GM21723 (cell line): ENCODE data around the gene C19orf38.
"Not testable (repeated sequence)": the region's sequence is repeated elsewhere in the genome, so short reads cannot be mapped to it uniquely, and the experiment has no call there.

ENCODE experiments used
- ATAC-seq: cut with Tn5 transposase; IDR thresholded peaks from one replicate; pipeline ENCODE4 v1.9.1; 2021; ENCODE audit warnings: mild to moderate bottlenecking, moderate library complexity; ENCODE audit not compliant: unreplicated experiment

Gene C19orf38

DNA sequence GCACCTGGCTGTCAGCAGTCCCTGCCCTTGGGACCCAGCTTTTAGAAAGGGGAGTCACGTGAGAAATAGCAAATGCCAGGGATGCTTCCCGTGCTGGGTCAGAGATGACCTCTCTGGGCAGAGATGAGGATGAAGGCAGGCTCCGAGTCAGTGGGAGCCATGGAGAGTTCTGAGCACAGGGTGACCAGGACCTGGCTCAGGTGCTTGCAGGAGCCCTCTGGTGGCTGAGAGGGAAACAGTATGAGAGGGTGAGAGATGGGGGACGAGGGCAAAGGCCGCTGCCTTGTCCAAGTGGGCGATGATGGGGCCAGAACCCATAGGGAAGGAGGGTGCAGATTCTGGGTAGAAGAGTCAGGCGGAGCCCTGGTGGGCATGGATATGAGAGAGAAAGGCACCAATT is 28.0 kb upstream of the C19orf38 start:
- ATAC-seq = no peak

DNA sequence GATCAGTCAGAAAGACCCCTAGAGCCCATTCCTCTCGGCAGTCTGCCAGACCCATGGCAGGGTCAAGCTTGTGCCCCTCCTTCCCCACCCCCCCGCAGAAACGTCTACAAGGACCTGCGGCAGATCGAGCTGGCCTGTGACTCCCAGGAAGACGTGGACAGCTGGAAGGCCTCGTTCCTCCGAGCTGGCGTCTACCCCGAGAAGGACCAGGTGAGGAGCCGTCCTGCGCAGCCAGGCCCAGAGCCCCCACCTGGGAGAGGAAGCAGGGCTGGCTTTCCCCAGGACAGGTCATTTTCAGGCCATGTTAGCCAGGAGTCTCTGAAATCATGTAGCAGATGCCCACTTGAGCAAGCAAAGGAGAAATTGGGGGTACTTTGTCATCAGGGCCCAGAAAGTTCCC is 24.5 kb upstream of the C19orf38 start:
- no peak for ATAC-seq

DNA sequence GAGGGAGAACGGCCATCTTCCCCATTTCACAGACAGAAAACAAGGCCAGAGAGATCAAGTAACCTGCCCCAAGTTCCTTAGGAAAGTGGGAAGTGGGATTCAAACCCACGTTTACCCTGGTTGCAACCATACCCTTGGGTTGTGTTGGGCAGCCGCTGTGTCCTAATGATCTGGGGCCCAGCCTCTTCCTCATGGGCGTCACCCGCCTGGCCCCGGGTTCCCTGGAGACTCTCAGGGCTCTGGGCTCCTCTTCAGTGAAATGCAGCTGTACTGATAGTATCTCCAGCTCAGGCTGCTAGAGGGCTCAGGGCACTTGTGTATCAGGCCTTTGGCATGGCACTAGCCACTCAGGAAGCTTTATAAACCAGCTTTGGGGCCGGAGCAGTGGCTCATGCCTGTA is 22.0 kb upstream of the C19orf38 start:
- no peak for ATAC-seq

DNA sequence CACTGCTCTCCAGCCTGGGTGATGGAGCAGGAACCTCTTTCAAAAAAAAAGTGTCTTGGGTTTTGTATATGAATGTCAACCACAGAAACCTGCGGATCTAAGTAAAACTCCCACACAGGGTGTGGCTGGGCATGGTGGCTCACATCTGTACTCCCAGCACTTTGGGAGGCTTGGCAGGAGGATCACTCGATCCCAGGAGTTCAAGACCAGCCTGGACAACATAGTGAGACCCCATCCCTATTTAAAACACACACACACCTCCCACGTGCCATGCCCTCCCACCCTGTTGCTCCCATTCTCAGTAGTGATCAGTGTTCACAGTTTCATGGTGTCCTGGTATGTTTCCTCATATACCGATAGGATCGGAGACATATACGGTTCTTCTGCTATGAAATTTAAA is 21.4 kb upstream of the C19orf38 start:
- ATAC-seq = no peak

DNA sequence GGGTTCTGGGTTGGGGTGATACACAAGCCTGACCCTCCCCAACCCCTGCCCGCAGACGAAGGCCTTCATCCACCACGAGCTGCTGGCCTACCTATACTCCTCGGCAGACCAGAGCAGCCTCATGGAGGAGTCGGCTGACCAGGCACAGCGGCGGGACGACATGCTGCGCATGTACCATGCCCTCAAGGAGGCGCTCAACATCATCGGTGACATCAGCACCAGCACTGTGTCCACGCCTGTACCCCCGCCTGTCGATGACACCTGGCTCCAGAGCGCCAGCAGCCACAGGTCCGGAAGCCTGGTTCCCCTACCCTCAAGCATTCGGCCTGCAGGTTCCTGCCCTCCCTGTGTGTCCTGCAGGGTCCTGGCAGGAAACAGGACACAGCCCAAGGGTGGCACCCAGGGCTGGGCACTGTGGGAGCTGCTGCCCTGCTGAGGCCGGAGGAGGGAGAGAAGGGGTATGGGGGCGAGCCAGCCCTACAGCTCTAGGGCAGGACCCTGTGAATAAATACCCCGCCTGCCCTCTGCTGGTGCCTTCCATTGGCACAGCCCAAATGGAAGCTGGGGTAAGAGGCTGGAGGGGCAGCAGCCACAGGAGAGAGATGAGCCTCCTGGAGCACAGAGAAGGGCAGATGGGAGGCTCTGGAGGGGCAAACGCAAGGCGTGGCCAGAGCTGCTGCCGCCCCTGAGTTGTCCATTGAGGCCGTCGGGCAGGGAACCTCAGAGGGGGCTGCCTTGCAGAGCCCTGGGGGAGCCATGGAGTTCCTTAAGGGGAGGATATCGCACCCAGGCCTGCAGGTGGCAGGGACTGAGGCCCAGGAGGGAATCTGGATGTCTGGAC is 19.0 kb upstream of the C19orf38 start:
- no peak for ATAC-seq

DNA sequence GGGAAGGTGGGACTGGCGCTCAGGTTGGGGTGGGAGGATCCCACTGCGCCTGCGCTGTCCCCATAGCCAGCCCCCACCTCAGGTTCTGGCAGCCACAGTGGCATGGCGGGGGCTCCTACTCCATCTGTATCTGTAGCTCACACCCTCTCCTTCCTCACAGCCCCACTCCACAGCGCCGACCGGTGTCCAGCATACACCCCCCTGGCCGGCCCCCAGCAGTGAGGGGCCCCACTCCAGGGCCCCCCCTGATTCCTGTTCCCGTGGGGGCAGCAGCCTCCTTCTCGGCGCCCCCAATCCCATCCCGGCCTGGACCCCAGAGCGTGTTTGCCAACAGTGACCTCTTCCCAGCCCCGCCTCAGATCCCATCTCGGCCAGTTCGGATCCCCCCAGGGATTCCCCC is 18.2 kb upstream of the C19orf38 start:
- no peak for ATAC-seq

DNA sequence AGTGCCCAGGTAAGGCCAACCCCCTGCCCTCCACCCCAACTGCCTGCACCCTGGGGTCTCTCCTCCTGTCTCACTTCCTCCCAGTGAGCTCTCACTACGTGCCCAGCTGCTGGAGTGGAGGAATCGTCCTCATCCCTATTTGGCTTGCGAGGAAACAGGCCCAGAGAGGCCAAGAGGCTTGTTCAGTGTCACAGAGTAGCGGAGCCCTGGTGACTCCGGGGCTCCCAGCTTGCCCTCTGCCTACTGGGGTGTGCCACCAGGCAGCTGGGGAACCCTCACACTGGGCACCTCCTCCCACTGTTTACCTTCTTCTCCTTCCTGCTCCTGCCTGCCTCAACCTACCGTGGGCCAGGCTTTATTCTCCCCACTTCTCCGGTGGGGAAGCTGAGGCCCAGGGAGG is 17.8 kb upstream of the C19orf38 start:
- no peak for ATAC-seq

DNA sequence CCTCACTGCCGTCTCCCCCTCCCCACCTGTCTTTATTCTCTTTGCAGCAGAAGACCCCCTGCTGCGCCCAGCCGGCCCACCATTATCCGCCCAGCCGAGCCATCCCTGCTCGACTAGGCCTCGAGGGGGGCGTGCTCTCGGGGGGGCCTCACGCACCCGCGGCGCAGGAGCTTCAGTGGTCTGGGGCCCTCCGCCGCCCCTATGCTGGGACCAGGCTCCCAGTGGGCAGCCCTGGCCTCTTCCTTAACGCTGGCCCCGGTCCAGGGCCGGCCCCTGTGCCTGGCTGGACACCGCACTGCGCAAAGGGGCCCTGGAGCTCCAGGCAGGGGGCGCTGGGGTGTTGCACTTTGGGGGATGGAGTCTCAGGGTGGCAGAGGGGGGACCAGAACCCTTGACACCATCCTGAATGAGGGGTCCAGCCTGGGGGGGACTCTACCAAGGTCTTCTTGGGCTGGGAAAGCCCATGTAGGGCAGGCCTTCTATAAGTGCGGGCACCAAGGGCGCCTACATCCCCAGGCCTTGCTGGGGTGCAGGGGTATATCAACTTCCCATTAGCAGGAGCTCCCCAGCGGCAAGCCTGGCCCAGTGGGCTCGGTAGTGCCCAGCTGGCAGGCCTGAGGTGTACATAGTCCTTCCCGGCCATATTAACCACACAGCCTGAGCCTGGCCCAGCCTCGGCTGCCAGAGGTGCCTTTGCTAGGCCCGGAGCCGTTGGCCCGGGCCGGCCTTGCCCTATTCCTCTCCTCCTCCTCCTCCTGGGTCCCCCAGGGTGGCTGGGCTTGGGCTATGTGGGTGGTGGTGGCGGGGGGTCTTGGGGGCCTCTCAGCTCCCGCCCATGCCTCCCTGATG is 17.1 kb upstream of the C19orf38 start:
- no peak for ATAC-seq

DNA sequence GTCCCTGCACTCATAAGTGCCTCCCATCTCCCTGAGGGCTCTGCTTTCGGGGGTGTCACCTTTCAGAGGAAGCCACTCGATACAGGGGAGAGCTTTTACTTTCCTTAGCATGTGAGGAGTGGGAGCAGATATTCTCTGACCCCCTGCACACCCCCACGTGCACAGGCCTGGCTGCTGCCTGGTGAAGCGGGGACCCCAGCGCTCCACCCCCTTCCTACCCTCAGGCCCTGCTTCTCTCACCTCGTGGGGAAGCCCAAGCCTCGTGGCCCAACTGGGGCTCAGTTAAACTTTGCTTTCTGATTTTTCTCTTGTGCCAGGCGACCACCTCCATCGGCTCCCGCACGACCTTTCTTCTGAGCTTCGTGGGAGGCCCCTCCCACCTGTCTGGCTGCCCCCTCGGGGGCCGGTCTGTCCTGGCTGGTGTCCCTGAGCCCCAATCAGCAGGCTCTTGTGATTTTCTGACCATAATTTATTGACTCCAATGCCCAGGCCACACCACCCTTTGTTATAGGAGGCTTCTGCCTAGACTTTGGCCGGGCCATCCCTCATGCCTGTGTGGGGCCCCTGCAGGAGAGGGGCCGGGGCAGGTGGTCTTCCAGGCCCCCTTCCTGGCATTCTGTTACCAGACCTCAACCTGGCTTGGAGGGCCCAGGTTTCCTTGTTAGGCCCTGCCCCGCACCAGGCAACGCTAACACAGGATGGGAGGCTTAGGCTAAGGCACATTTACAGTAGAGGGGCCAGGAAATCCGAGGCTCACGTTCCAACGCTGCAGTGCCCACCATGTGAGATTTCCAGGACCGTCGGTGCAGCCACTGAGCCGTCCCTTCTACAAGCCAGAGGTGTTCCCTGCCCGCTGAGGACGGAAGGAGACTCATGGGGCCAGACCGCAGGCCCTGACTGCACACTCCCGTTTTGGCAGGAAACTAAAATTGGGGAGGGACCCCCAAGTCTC is 16.0 kb upstream of the C19orf38 start:
- ATAC-seq = no peak

DNA sequence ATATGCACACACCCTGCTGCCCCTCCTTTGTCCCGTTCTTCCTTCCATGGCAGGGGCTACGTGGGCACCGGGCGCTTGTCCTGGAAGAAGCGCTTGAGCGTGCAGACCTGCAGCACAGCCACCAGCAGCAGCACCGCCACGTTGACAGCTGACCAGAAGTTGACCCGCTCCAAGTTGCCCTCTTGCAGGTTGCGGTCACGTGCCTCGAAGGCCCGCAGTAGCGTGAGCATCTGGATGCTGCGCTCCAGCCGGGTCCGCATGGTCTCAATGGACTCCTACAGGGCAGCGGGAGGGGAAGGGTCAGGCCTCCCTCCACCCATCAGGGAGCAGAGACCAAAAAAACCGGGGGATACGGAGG is 15.3 kb upstream of the C19orf38 start:
- ATAC-seq = no peak

DNA sequence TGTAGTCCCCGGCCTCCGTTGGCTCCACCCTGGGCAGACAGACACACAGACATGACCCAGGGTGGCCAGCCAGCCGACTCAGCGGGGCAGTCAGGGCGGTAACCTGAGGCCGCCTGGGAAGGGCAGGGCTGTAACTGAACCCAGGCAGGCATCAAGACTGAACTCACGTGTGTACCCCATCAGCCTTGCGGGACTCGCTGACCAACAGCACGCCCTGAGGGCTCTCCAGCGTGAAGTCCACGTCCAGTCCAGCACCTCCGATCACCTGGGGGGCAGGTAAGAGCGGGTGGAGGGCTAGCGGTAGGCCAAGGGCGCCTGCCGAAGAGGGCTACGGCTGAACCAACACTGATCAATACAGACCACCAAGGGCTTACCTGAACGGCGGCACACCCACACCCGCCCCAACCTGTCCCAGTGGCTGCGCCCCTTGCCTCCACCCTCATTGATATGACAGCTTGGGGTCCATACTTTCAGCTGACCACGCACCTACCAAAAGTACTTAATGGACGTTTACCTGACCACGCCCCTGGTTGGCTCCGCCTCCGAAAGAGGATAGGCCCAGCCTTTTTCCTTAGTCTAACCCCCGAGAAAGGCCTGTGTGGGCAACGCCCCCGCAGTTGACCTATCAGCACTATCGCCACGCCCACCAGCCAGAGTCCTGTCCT is 13.0 kb upstream of the C19orf38 start:
- no peak for ATAC-seq

DNA sequence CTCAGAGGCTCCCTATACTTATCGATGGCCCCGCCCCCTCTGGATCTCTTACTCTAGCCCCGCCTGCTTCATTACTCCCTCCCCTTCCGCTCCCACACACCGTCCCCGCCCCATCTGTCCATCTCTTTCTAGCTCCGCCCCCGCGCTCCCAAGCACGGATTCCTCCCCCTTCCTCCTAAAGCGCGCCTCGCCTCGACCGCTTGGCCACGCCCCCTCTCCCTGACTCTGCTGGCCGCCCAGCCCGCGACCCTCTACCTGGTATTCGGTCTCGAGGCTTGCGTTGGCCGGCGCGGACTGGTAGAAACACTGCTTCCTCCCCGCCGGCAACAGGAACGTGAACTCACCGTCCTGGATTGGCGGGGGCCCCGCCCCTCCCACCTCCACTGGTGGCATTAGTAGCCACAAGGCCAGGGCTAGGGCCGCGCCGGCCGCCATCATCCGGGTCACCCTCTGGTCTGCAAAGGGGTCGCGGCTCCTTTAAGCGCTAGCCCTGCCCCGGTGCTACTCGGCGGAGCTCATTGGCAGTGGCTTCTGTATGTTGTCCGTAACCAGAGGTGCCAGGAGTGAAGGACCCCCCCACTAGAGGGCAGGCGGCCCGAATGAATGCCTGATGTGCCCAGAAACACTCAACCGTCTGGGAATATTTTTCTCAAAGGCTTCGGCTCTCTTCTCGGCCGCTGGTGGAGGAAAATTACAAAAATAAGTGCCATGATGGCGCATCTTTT is 12.3 kb upstream of the C19orf38 start, which contains the start of gene TMED1:
TSS of gene TMED1 (minus strand) at position 459 of the 725 bp plus-strand sequence. CDS start at position 438, 21 bp downstream.
- ATAC-seq = peak; percentile 72

DNA sequence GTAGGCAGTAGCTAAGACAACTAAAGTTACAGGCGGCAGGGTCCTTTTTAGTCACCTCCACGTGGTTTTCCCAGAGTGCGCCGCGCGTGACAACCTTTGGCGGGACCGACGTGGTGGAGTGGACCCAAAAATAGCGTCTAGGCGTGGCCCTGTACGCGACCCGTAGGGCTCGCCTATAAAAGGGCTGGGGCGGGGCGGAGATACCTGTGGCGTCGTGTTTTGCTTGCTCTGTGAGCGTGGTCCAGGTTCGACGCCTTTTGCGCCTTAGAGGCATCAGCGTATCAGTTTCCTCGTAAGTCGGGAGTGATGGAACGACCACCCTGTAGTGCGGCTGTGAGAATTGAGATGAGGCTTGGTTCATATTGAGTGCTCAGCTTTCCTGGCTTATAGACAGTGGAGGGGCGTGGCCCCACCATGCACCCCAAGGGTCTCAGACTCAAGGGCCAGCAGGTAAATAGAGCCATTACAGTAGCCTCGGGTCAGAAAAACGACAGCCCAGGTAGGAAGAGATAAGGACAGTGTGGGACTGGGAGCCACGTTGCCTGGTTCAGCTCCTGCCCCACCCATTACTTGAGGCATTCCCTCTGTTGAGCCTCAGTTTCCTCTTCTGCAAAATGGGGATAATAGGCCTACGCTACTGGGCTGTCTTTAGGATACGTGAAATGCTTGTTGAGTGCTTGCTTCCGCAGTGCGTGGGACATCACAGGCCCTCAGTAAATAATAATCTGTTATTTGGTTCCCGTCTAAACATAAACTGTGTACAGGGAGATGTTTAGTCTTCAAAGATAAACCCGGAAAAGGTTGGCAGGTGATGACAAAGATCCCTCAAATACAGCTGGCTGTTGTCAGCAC is 11.5 kb upstream of the C19orf38 start:
- peak; percentile 17 for ATAC-seq

DNA sequence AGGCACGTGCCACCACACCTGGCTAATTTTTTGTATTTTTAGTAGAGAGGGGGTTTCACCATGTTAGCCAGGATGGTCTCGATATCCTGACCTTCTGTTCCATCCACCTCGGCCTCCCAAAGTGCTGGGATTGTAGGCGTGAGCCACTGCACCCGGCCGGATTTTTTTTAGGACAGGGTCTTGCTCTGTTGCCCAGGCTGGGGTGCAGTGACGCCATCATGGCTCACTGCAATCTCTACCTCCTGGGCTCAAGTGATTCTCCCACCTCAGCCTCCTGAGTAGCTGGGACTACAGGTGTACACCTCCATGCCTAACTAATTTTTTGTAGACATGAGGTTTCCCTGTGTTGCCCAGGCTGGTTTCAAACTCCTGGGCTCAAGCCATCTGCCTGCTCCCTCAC is 10.6 kb upstream of the C19orf38 start:
- not testable (repeated sequence) for ATAC-seq

DNA sequence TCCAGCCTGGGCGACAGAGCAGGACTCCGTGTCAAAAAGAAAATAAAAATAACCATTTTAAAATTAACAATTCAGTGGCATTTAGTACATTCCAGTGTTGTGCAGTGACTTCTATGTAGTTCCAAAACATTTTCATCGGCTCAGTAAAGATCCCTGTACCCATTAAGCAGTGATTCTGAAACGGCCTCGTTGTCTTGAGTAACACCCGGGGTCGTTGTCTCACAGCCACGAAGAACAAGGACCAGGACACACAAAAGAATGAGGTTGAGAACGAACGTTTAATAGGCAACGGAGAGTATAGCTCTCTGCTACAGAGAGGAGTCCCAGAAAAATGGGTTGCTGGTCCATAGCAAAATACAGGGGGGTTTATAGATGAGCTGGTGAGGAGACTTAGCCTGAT is 9.8 kb upstream of the C19orf38 start:
- ATAC-seq = no peak

DNA sequence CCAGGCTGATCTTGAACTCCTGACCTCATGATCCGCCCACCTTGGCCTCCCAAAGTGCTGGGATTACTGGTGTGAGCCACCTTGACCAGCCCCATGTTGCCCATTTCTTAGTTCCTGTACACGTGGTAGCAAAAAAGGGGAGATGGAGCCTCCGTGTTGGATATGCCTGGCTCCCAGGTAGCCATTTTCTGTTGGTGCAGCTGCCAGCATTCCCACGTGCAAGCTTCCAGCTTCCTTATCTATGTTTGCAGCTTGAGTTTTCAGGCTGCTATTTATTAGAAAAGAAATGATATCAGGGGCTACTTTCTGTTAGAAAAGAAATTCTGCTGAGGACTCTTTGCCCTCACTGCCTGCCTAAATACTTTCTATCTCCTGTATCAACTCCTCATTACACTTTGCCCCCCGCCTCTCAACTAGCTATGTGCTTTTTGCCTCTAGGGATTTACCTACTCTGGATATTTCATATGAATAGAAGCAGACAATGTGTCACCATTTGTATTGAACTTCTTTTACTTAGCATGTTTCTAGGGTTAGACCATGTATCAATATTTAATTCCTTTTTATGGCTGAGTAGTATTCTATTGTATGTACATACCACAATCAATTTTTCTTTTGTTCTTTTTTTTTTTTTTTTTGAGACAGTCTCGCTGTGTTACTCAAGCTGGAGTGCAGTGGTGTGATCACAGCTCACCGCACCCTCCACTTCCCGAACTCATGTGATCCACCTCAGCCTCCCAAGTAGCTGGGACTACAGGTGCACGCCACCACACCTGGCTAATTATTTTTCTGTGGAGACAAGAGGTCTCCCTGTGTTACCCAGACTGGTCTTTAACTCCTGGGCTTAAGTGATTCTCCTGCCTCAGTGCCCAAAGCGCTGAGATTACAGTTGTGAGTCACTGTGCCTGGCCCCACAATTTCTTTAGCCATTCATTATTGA is 8.8 kb upstream of the C19orf38 start:
- ATAC-seq = no peak

DNA sequence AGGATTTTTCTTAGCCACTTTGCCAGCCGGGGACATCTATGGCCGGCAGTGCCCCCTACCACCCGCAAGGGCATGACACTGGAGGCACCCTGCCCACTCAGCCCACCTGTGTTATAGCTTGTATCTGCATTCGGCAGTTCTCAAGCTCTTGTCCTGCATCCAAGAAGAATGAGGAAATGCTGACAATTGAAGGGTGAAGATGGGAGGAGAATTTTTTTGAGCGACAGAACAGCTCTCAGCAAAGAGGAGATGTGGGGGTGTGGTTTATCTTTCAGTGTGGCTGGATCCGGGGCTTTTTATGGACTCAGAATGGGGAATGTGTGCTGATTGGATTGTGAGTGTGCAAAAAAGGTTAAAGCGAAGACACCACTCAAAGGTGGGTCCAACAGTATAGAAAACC is 5.4 kb upstream of the C19orf38 start:
- no peak for ATAC-seq
